Kidney (tissue), 14 donors: Measurements from ENCODE around the gene RUVBL1. TPM values are rescaled to one million over a fixed set of nuclear protein-coding genes. Genes with fewer than 3 reads are reported as not detected.

ENCODE experiments used
- DNase-seq, 5 donors: peaks; one replicate each; pipeline ENCODE4 v3.0.0-alpha.2; 2013 to 2020
- FAIRE-seq: peaks from 2 replicates; lab custom pipeline; 2012; peaks lifted over from hg19 to GRCh38; lab: Jason Lieb, UNC
- H3K27ac ChIP-seq, 2 donors: one replicate each; pipeline ENCODE4 v1.7.0; 2013; ENCODE audit warnings: low read depth in 2 of 2, low read length in 2 of 2, inconsistent platforms in 1 of 2
- H3K27me3 ChIP-seq: one replicate; pipeline ENCODE4 v1.7.1; 2013; ENCODE audit warnings: low read length, inconsistent platforms; ENCODE audit not compliant: control insufficient read depth, insufficient read depth
- H3K36me3 ChIP-seq, 3 donors: one replicate each; pipeline versions ENCODE4 v1.7.0 to v1.7.1; 2013; ENCODE audit warnings: low read length in 3 of 3, control low read depth in 1 of 3, inconsistent platforms in 1 of 3; ENCODE audit not compliant: insufficient read depth in 3 of 3, control insufficient read depth in 2 of 3
- H3K4me1 ChIP-seq, 3 donors: one replicate each; pipeline versions ENCODE4 v1.7.0 to v1.7.1; 2013; ENCODE audit warnings: low read length in 3 of 3, inconsistent platforms in 1 of 3, low read depth in 1 of 3; ENCODE audit not compliant: control insufficient read depth in 2 of 3, insufficient read depth in 2 of 3
- H3K4me3 ChIP-seq, 3 donors: one replicate each; pipeline versions ENCODE4 v1.7.0 to v1.8.1; 2013; ENCODE audit warnings: low read length in 3 of 3, control low read depth in 1 of 3, inconsistent platforms in 1 of 3
- H3K9ac ChIP-seq, 3 donors: one replicate each; pipeline versions ENCODE4 v1.7.0 to v1.7.1; 2013; ENCODE audit warnings: low read length in 3 of 3, control low read depth in 1 of 3, inconsistent platforms in 1 of 3
- H3K9me3 ChIP-seq, 3 donors: one replicate each; pipeline versions ENCODE4 v1.7.0 to v1.7.1; 2013; ENCODE audit warnings: low read length in 3 of 3, control low read depth in 1 of 3, inconsistent platforms in 1 of 3; ENCODE audit not compliant: control insufficient read depth in 2 of 3, insufficient read depth in 1 of 3
- CTCF ChIP-seq: IDR thresholded peaks from 3 replicates; pipeline ENCODE4 v1.5.1; 2012; ENCODE audit warnings: mild to moderate bottlenecking, moderate library complexity, borderline replicate concordance; ENCODE audit not compliant: insufficient read depth; ENCODE audit errors: extremely low read depth
- intact Hi-C: fragments of 100-400 bp; cut with DNase I; formaldehyde crosslinking; loops from one replicate; pipeline ENCODE4 v1.11.1; 2022
- polyA plus RNA-seq: library from polyadenylated mRNA; stranded (reverse); fragments of 350-450 nt; fragmentation: Illumina TruSeq; extraction: RNeasy Lipid Tissue Mini Kit (QIAGEN cat#74804); gene quantifications from one replicate; pipeline ENCODE4 v1.2.3, GENCODE V29; 2014; ENCODE audit warnings: low read depth, low replicate concordance; ENCODE audit not compliant: insufficient read depth
- total RNA-seq: library from RNA; stranded (reverse); fragmentation: NEBNext Ultra II Directional; extraction: Animal tissue kit (Norgen Biotek cat#: 25700); gene quantifications from one replicate; pipeline ENCODE4 v1.2.1, GENCODE V29; 2021
- donor health status: control.
- donor health status: control.
- donor health status: control.
- donor health status: control.
- donor health status: control.
- donor health status: DM: yes; HTN: yes; CAD: no.
- donor health status: Normal renal cell carcinoma (clear cell type).

Gene RUVBL1
- total and polyA plus RNA-seq, 2 donors from 2014 or later, result 32.7 to 41.9 TPM

DNA sequence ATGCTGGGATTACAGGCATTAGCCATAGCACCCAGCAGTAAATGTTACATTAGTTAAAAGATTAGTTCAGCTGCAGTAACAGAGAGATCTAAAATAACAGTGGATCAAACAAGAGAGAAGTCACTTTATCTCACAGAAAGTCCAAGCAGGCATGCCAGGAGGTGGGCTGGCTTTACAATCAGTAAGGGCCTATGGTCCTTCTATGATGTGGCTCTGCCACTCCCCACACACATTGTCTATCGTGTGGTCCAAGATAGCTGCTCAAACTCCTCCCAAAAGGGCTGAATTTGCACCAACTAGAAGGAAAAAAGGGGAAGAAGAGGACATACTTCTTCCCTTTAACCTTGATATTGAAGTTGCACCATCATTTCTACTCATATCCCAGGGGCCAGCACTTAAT lies 4.6 kb upstream of the RUVBL1 start:
- FAIRE-seq (no peak), DNase-seq (no peak)
- Histone ChIP-seq H3K27ac (no peak overlapping the region), H3K9ac (no peak overlapping the region), H3K36me3 (no peaks in the 10 kb centered on the region), H3K4me1 (no peaks in the 10 kb centered on the region), H3K27me3 (no peaks in the 10 kb centered on the region), H3K9me3 (no peaks in the 10 kb centered on the region), H3K4me3 (no peak overlapping the region)
- TF ChIP-seq CTCF, result no peak
- intact Hi-C loops, result no loop called here

GRCh38 chr3:128127236-128127635 lies 3.6 kb upstream of the RUVBL1 start:
- no peaks in the 10 kb centered on the region for H3K36me3 ChIP-seq
- no peaks in the 10 kb centered on the region for H3K27me3 ChIP-seq
- no peak overlapping the region for H3K4me3 ChIP-seq
- FAIRE-seq (no peak), DNase-seq (no peak)
- no peaks in the 10 kb centered on the region for H3K9me3 ChIP-seq
- intact Hi-C loops, result no loop called here
- peaks cover 0 to 6% (median 2%) of the 10 kb centered on the region in 3 donors for H3K4me1 ChIP-seq
- H3K9ac ChIP-seq, result no peak overlapping the region
- no peak overlapping the region for H3K27ac ChIP-seq
- no peak for TF ChIP-seq CTCF

GRCh38 chr3:128123156-128123537 lies 465 bp downstream of the RUVBL1 start:
- no peaks in the 10 kb centered on the region for H3K36me3 ChIP-seq

More at GRCh38 chr3:128123156-128123537, 465 bp downstream of the RUVBL1 start:
- H3K27ac ChIP-seq, result peak overlapping the region; percentile 42 to 54
- intact Hi-C loops, result no loop called here
- no peak for TF ChIP-seq CTCF
- H3K4me1 ChIP-seq, result peaks cover 0 to 6% (median 2%) of the 10 kb centered on the region in 3 donors
- peak overlapping the region; percentile 83 to 93 (median 92) for H3K4me3 ChIP-seq
- no peaks in the 10 kb centered on the region for H3K27me3 ChIP-seq
- H3K9me3 ChIP-seq, result no peaks in the 10 kb centered on the region
- DNase-seq (peak in 1 of 5 donors; percentile 77), FAIRE-seq (no peak)
- H3K9ac ChIP-seq, result peak overlapping the region; percentile 66 to 83 (median 69)
